Natural killer cell treated with Interleukin-12 subunit alpha and Interleukin-12 subunit beta and Interleukin-15 and Interleukin-18, amount 100 ng/mL, for 72 hours (primary cell): Measurements from ENCODE around the gene CCDC190. TPM values are rescaled to one million over a fixed set of nuclear protein-coding genes. Genes with fewer than 3 reads are reported as not detected.
"Not testable (repeated sequence)": the region's sequence is repeated elsewhere in the genome, so short reads cannot be mapped to it uniquely, and the experiment has no call there.

Experiments
- ATAC-seq, 2 donors: fragments of 150-1000 bp; cut with Tn5 transposase in 1 of 2; sonication (Bioruptor Pico), chemical (Tn5 transposase) in 1 of 2; 2 replicates each; pipeline ENCODE4 v1.10.0; 2021
- DNase-seq: peaks from one replicate; pipeline ENCODE4 v3.0.0; 2022; ENCODE audit warnings: low spot score
- H3K27ac Mint-ChIP-seq, 2 donors: 1 replicate in 1 of 2; 2 replicates in 1 of 2; pipeline ENCODE4 v1.8.0; 2022; ENCODE audit warnings: mixed read lengths in 2 of 2, mild to moderate bottlenecking in 1 of 2, moderate library complexity in 1 of 2
- H3K27me3 Mint-ChIP-seq, 2 donors: 1 replicate in 1 of 2; 2 replicates in 1 of 2; pipeline ENCODE4 v1.8.0; 2022; ENCODE audit warnings: mixed read lengths in 2 of 2
- H3K36me3 Mint-ChIP-seq: one replicate; pipeline ENCODE4 v1.8.0; 2022; ENCODE audit warnings: mixed read lengths
- H3K4me1 Mint-ChIP-seq, 2 donors: 1 replicate in 1 of 2; 2 replicates in 1 of 2; pipeline ENCODE4 v1.8.0; 2022; ENCODE audit warnings: low read depth in 2 of 2, mixed read lengths in 2 of 2, mild to moderate bottlenecking in 1 of 2
- H3K4me3 Mint-ChIP-seq: one replicate; pipeline ENCODE4 v1.8.0; 2022; ENCODE audit warnings: mixed read lengths
- H3K9me3 Mint-ChIP-seq: 2 replicates; pipeline ENCODE4 v1.8.0; 2022; ENCODE audit warnings: mixed read lengths
- total RNA-seq, 2 donors: library from RNA; stranded (reverse); gene quantifications; one replicate each; pipeline ENCODE4 v1.2.3, GENCODE V29; 2022

CCDC190 gene
- total RNA-seq, 2 donors from 2014 or later = not detected

GRCh38 chr1:162871417-162871816 lies 10.4 kb upstream of the CCDC190 start:
- Mint-ChIP-seq H3K36me3 (peaks cover 15% of the 10 kb centered on the region), H3K27me3 (peaks cover 38 to 51% of the 10 kb centered on the region in 2 donors)
- not testable (repeated sequence) for H3K27ac Mint-ChIP-seq, ATAC-seq, H3K9me3 Mint-ChIP-seq, H3K4me3 Mint-ChIP-seq, DNase-seq, H3K4me1 Mint-ChIP-seq

DNA sequence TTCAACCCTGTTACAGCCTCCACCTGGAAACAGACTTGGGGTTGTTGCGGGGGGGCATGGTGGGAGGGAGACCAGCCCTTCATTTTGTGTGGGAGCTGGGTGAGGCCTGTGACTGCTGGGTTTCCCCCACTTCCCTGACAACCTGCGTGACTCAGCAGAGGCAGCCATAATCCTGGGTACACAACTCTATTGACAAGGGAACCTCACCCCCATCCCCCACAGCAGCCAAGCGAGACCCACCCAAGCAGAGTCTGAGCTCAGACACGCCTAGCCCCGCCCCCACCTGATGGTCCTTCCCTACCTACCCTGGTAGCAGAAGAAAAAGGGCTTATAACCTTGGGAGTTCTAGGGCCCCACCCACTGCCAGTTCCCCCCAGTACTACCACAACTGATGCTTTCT lies 8.0 kb upstream of the CCDC190 start:
- Mint-ChIP-seq H3K4me3 (no peak overlapping the region), H3K27me3 (peaks cover 36 to 44% of the 10 kb centered on the region in 2 donors), H3K9me3 (no peaks in the 10 kb centered on the region), H3K27ac (no peak overlapping the region), H3K4me1 (no peaks in the 10 kb centered on the region), H3K36me3 (peaks cover 15% of the 10 kb centered on the region)
- ATAC-seq (peak in 1 of 2 donors; percentile 11), DNase-seq (no peak)

DNA sequence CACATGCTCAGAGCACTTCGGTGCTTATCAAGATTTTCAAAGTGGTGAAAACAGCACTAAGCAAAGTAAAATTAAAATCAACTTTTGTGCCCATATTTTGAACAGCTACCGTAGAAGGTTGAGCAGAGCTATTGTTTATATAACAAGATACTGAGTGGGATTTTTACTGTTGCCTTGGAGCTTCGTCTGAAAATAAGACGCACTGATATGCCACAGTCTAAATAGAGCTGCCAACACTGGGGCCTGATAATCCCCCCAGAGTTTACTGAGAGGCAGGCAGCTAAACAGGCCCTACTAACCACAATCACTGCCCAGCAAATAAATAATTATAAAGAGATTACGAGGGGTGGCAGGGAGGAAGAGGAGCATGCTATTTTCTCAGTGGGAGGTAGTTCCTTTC lies 650 bp upstream of the CCDC190 start:
- H3K9me3 Mint-ChIP-seq = no peaks in the 10 kb centered on the region
- H3K36me3 Mint-ChIP-seq = no peaks in the 10 kb centered on the region
- no peaks in the 10 kb centered on the region for H3K4me1 Mint-ChIP-seq
- no peak for ATAC-seq
- no peak overlapping the region for H3K4me3 Mint-ChIP-seq
- H3K27me3 Mint-ChIP-seq = peaks cover 21 to 33% of the 10 kb centered on the region in 2 donors
- no peak for DNase-seq
- H3K27ac Mint-ChIP-seq = no peak overlapping the region

DNA sequence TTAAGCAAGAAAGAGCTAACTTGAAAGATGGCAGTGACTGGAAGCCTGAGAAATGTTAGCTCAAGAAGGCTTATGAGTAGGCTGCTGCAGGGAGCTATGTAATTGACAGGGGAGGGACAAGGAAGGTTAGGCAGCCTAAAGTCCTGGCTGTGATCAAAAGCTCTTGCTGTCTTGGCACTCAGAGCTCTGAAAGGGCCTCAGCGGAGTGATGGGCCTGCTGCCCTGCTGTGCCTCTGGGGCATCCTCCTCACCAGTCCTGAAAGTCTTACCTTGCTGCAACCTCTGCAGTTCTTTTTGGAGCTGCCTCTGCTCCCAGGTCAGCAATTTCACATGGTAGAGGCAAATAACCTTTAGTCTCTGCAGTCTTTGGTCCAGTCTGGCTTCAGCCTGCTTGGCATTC lies 1.8 kb downstream of the CCDC190 start:
- Mint-ChIP-seq H3K4me3 (no peak overlapping the region), H3K36me3 (no peaks in the 10 kb centered on the region), H3K27me3 (peaks cover 18 to 27% of the 10 kb centered on the region in 2 donors), H3K4me1 (no peaks in the 10 kb centered on the region), H3K9me3 (no peaks in the 10 kb centered on the region), H3K27ac (no peak overlapping the region)
- no peak for DNase-seq
- no peak for ATAC-seq

DNA sequence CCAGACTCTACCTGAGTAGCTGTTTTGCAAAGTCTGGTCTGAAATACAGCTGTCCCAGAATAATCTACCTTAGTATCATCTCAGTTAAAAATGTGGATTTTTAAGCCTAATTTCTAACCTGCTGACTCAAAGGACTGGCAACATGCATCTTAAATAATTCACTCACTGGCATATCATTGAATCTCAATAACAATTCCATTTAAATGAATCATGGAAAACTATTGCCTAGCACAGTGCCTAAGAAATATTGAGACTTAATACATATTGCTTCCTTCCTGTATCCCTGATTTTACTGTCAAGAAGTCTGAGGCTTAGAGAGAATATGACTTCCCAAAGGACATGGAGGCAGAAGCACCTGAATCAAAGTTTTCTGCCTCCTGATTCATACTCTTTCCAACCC lies 3.1 kb downstream of the CCDC190 start:
- DNase-seq = no peak
- Mint-ChIP-seq H3K27me3 (peaks cover 14 to 24% of the 10 kb centered on the region in 2 donors), H3K4me1 (no peaks in the 10 kb centered on the region), H3K4me3 (no peak overlapping the region), H3K36me3 (no peaks in the 10 kb centered on the region), H3K9me3 (no peaks in the 10 kb centered on the region), H3K27ac (no peak overlapping the region)
- no peak for ATAC-seq

DNA sequence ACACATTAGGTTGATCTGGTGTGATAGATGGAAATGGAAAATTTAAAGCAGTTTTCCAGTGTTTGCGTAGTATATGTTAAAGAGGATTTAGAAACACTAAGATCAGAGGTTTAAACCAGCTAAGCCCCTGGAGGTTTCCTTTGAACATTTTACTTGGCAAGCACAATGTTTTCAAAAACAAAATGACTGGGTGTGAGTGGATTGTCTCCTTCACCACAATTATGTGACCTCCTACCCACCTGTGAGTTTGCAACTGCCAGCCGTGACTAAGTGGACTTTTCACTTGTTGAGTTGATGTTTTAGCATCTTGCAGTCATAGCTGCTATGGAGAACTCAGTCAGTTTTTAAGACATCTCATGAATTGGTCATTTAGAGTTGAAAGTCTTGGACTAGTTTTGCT lies 4.7 kb downstream of the CCDC190 start:
- Mint-ChIP-seq H3K36me3 (no peaks in the 10 kb centered on the region), H3K27ac (no peak overlapping the region), H3K4me3 (no peak overlapping the region), H3K27me3 (peaks cover 6 to 11% of the 10 kb centered on the region in 2 donors), H3K9me3 (no peaks in the 10 kb centered on the region), H3K4me1 (no peaks in the 10 kb centered on the region)
- no peak for ATAC-seq
- DNase-seq = no peak

DNA sequence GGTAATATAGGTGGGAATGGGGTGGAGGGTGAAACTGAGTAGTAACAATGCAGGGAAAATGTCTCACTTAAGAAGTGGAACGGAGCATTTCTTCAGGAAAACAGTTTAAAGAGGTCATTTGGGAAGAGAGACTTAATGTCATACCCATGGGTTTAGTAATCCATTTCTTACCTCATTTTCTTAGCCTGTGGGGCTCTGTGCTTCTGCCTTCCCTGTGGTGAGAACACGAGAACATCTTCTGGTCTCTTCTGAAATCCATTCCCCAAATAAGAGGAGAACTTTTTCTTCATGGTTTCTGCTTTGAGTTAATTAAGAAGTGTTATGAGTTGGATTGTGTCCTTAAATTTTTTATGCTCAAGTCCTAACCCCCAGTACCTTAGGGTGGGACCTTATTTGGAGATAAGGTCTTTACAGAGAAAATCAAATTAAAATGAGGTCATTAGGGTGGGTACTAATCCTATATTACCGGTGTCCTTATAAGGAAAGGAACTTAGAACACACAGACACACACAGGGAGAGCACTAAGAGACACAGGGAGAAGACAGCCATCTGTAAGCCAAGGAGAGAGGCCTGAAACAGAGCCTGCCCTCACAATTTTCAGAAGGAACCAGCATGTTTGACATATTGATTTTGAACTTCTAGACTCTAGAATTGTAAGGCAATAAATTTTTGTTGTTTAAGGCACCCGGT lies 5.4 kb downstream of the CCDC190 start:
- Mint-ChIP-seq H3K4me1 (no peaks in the 10 kb centered on the region), H3K9me3 (no peaks in the 10 kb centered on the region), H3K27me3 (peaks cover 5 to 16% of the 10 kb centered on the region in 2 donors), H3K27ac (no peak overlapping the region), H3K4me3 (no peak overlapping the region), H3K36me3 (no peaks in the 10 kb centered on the region)
- DNase-seq (no peak), ATAC-seq (no peak)

- no peak for DNase-seq
- no peak overlapping the region for H3K27ac Mint-ChIP-seq
- no peaks in the 10 kb centered on the region for H3K9me3 Mint-ChIP-seq
- no peaks in the 10 kb centered on the region for H3K4me1 Mint-ChIP-seq
- ATAC-seq = no peak
- no peaks in the 10 kb centered on the region for H3K36me3 Mint-ChIP-seq
- H3K4me3 Mint-ChIP-seq = no peak overlapping the region
- peaks cover 6 to 7% of the 10 kb centered on the region in 2 donors for H3K27me3 Mint-ChIP-seq
Measured at GRCh38 chr1:162854245-162854882, 6.6 kb downstream of the CCDC190 start.

- DNase-seq (no peak), ATAC-seq (no peak)
- Mint-ChIP-seq H3K27ac (no peak overlapping the region), H3K4me1 (no peaks in the 10 kb centered on the region), H3K27me3 (peaks cover 5 to 7% of the 10 kb centered on the region in 2 donors), H3K4me3 (no peak overlapping the region), H3K36me3 (no peaks in the 10 kb centered on the region), H3K9me3 (no peaks in the 10 kb centered on the region)
Measured at GRCh38 chr1:162851341-162851740, 9.6 kb downstream of the CCDC190 start.

GRCh38 chr1:162849711-162850110 lies 11.3 kb downstream of the CCDC190 start:
- Mint-ChIP-seq H3K27ac (no peak overlapping the region), H3K4me1 (no peaks in the 10 kb centered on the region), H3K27me3 (peaks cover 5 to 7% of the 10 kb centered on the region in 2 donors), H3K9me3 (no peaks in the 10 kb centered on the region), H3K4me3 (no peak overlapping the region), H3K36me3 (no peaks in the 10 kb centered on the region)
- DNase-seq (no peak), ATAC-seq (no peak)

DNA sequence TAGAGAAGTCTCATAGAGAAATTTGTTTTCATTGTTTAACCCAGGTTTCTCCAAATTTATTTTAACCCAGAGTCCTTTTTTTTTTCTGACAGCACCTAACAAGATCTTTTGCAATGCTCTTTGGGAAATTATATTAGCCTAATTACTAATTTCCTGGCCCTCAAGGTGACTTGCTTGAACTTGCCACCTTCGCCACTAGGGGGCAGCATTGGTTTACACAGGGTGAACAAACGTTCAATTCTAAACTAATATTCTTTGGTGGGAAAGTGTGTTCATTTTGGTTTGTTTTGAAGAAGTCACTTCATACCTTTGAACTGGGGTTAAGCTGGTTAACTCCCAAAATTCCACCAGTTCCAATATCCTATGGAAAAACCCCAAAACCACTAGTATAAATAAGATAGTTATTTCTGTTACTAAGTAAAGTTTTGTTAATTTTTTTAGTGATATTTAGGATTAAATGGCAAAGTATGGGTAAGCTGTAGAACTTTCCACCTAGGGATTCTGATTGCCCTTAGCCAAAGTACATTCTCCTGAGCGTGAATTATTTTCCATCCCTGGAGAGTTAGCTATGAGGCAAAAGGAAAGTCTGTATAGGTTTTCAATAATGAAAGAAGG lies 13.0 kb downstream of the CCDC190 start:
- H3K4me3 Mint-ChIP-seq = no peak overlapping the region
- no peaks in the 10 kb centered on the region for H3K36me3 Mint-ChIP-seq
- ATAC-seq (no peak), DNase-seq (peak; percentile 84)
- no peaks in the 10 kb centered on the region for H3K4me1 Mint-ChIP-seq
- peaks cover 5 to 15% of the 10 kb centered on the region in 2 donors for H3K27me3 Mint-ChIP-seq
- no peak overlapping the region for H3K27ac Mint-ChIP-seq
- H3K9me3 Mint-ChIP-seq = no peaks in the 10 kb centered on the region

DNA sequence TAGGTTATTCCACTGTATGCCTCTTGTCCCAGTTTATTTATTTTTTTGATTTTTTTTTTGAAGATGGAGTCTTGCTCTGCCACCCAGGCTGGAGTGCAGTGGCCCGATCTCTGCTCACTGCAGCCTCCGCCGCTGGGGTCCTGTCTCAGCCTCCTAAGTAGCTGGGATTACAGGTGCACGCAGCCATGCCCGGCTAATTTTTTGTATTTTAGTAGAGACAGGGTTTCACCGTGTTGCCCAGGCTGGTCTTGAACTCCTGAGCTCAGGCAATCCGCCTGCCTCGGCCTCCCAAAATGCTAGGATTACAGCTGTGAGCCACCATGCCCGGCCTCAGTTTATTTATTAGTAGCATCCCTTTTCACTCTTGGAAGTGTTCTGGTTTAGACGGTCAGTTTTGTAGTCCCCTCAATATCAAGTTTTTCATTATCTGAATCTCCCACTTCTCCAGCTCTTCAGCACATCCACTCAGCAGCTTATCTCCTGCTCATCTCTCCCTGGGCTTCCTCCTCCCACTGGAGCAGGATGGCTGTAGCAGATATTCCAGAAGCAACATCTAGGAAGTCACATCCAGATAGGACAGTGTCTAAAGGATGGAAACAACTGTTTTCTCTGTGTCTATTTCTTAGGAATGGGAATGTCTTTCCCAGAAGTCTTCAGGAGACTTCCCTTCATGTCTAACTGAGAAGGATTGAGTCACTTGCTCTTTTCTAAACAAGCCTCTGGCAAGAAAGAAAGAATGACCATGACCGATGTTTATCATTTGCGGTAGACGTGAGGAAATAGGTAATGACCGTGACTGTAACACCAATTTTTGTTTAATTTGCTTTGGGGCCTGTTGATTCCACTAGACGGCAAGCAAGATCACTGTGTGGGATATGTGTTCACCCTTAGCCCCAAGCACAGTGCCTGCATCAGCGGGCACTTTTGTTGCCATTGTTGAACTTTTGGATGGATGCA lies 14.4 kb downstream of the CCDC190 start:
- Mint-ChIP-seq H3K27ac (no peak overlapping the region), H3K27me3 (peaks cover 8 to 21% of the 10 kb centered on the region in 2 donors), H3K4me3 (no peak overlapping the region), H3K9me3 (no peaks in the 10 kb centered on the region), H3K4me1 (no peaks in the 10 kb centered on the region), H3K36me3 (no peaks in the 10 kb centered on the region)
- ATAC-seq = no peak
- DNase-seq = no peak

DNA sequence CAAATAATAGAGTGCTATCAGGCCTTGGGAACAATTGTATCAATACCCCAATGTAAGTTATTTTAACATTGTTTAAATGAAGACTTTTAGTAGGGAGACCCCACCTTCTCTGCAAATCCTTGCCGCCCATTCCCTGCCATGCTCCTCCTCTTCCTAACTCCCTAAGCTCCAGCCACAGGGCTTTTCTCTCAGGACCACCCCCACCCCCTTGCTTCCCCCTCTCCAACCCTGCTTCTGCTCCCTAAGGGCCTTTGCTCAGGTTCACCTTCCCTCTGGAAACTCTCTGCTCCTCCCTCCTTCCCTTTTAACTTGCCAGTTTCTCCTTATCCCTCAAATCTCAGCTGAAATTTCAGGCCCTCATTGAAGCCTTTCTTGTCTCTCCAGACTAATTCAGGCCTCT lies 16.8 kb downstream of the CCDC190 start:
- H3K36me3 Mint-ChIP-seq = peaks cover 7% of the 10 kb centered on the region

More for the DNA sequence above, 16.8 kb downstream of the CCDC190 start:
- Mint-ChIP-seq H3K4me1 (no peaks in the 10 kb centered on the region), H3K4me3 (no peak overlapping the region), H3K27me3 (peaks cover 10 to 22% of the 10 kb centered on the region in 2 donors), H3K9me3 (no peaks in the 10 kb centered on the region), H3K27ac (no peak overlapping the region)
- ATAC-seq = no peak
- DNase-seq = no peak
